Skeletal muscle tissue (tissue), 4 donors: Measurements from ENCODE around the gene ATP13A1. TPM values are rescaled to one million over a fixed set of nuclear protein-coding genes. Genes with fewer than 3 reads are reported as not detected.
"Not testable (repeated sequence)": the region's sequence is repeated elsewhere in the genome, so short reads cannot be mapped to it uniquely, and the experiment has no call there.

Source experiments
- H3K27ac ChIP-seq: one replicate; pipeline ENCODE4 v1.7.0; 2013; ENCODE audit warnings: mild to moderate bottlenecking, low read depth, low read length, inconsistent platforms
- H3K27me3 ChIP-seq, 3 donors: one replicate each; pipeline ENCODE4 v1.7.0; 2013; ENCODE audit warnings: low read length in 3 of 3; ENCODE audit not compliant: control insufficient read depth in 3 of 3, insufficient read depth in 3 of 3
- H3K36me3 ChIP-seq, 3 donors: one replicate each; pipeline ENCODE4 v1.7.0; 2013; ENCODE audit warnings: low read length in 3 of 3; ENCODE audit not compliant: control insufficient read depth in 3 of 3, insufficient read depth in 3 of 3
- H3K4me1 ChIP-seq, 3 donors: one replicate each; pipeline ENCODE4 v1.7.0; 2013; ENCODE audit warnings: low read length in 3 of 3, mild to moderate bottlenecking in 3 of 3; ENCODE audit not compliant: control insufficient read depth in 3 of 3, insufficient read depth in 3 of 3
- H3K4me3 ChIP-seq, 3 donors: one replicate each; pipeline ENCODE4 v1.7.0; 2013; ENCODE audit warnings: low read length in 3 of 3
- H3K9ac ChIP-seq, 3 donors: one replicate each; pipeline ENCODE4 v1.7.0; 2013; ENCODE audit warnings: low read length in 3 of 3, mild to moderate bottlenecking in 3 of 3, moderate library complexity in 2 of 3, low read depth in 1 of 3
- H3K9me3 ChIP-seq, 3 donors: one replicate each; pipeline ENCODE4 v1.7.0; 2013; ENCODE audit warnings: low read length in 3 of 3; ENCODE audit not compliant: control insufficient read depth in 3 of 3
- total RNA-seq: library from RNA; depleted of rRNA; stranded (reverse); fragments of >200 nt; gene quantifications from one replicate; pipeline ENCODE4 v1.2.3, GENCODE V29; 2014
- donor health status: Osteomylitis.

The ATP13A1 gene
- total RNA-seq, 1 donor from 2014 or later: 23.0 TPM

DNA sequence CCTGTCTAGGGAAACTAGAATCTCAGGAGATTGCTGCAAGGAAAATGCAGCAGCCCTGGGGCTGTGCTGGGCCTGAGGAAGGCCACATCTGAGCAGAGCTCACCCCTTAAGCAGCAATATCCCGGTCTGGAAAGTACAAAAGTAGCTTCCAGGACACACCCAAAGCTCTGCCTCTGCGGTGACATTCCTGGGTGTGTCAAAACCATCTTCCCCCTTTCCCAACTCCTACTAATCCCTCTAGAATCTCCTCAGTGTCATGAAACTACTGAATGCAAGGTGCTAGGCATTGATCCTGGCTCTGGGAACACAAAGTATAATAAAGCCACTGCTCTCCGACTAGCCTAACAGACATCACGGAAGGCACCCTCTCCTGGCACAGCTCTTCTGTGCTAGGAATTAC, 50.0 kb downstream of the ATP13A1 start:
- H3K36me3 ChIP-seq: no peaks in the 10 kb centered on the region
- peaks cover 0 to 8% (median 5%) of the 10 kb centered on the region in 3 donors for H3K4me1 ChIP-seq
- H3K9ac ChIP-seq: no peak overlapping the region
- peaks cover 0 to 15% (median 12%) of the 10 kb centered on the region in 3 donors for H3K27me3 ChIP-seq
- H3K27ac ChIP-seq: no peak overlapping the region
- no peaks in the 10 kb centered on the region for H3K9me3 ChIP-seq
- no peak overlapping the region for H3K4me3 ChIP-seq

DNA sequence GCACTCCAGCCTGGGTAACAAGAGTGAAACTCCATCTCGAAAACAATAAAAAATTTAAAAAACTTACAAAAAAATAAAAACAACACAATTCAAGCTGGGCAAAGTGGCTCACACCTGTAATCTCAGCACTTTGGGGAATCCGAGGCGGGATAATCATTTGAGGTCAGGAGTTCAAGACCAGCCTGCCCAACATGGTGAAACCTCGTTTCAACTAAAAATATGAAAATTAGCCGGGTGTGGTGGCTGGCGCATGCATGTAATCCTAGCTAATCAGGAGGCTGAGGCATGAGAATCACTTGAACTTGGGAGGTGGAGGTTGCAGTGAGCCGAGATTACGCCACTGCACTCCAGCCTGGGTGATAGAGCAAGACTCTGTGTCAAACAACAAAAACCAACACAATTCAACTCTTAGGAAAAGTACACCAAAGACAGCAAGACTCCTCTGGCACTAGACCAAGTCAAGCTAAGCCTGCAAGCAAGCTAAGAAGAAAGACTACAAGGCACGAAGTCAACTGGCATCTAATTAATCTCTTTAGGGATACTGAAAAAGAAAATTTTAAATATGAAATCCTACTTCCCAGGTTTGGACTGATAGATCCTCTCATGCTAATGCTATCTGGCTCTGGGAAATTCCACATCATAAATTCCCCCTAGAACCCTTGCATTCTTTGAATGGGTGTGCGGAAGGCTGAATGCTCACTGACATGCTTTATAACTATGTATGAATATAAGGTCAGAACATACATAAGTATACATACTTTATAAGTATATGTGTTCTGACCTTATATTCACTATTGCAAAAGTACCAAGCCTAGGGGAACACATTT, 52.9 kb downstream of the ATP13A1 start:
- H3K9ac ChIP-seq: no peak overlapping the region
- no peak overlapping the region for H3K4me3 ChIP-seq
- H3K27me3 ChIP-seq: peaks cover 0 to 5% (median 5%) of the 10 kb centered on the region in 3 donors
- no peaks in the 10 kb centered on the region for H3K9me3 ChIP-seq
- H3K36me3 ChIP-seq: no peaks in the 10 kb centered on the region
- no peak overlapping the region for H3K27ac ChIP-seq
- peaks cover 0 to 4% (median under 1%) of the 10 kb centered on the region in 3 donors for H3K4me1 ChIP-seq

DNA sequence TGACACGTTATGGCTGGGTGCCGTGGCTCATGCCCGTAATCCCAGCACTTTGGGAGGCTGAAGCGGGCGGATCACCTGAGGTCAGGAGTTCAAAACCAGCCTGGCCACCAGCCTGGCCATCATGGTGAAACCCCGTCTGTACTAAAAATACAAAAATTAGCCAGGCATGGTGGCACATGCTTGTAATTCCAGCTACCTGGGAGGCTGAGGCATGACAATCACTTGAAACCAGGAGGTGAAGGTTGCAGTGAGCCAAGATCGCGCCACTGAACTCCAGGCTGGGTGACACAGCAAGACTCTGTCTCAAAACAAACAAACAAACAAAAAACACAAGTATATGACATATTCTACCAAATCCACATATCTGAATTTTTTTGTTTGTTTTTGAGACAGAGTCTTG, 56.8 kb downstream of the ATP13A1 start:
- not testable (repeated sequence) for H3K27ac ChIP-seq, H3K27me3 ChIP-seq, H3K9me3 ChIP-seq, H3K9ac ChIP-seq, H3K4me3 ChIP-seq, H3K4me1 ChIP-seq, H3K36me3 ChIP-seq

DNA sequence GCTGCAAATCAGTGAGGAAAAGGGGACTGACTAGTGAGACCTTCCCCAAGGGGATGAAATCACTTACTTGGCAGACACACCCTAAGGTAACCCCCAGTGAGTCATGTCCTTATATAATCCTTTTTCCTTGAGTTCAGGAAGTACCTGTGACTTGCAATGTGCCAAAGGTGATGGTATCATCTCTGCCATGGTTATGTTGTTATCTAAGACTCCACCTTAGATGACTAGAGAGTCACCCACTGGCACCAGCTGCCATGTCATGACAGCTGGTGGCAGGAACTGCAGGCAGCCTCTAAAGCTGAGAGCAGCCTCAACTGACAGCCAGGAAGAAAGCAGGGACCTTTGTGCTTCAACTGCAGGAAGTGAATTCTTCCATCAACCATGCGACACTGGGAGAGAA, 57.5 kb downstream of the ATP13A1 start:
- H3K27me3 ChIP-seq: peaks cover 0 to 5% (median 4%) of the 10 kb centered on the region in 3 donors
- no peak overlapping the region for H3K4me3 ChIP-seq
- H3K9me3 ChIP-seq: no peaks in the 10 kb centered on the region
- no peak overlapping the region for H3K9ac ChIP-seq
- H3K4me1 ChIP-seq: no peaks in the 10 kb centered on the region
- H3K36me3 ChIP-seq: no peaks in the 10 kb centered on the region
- no peak overlapping the region for H3K27ac ChIP-seq

DNA sequence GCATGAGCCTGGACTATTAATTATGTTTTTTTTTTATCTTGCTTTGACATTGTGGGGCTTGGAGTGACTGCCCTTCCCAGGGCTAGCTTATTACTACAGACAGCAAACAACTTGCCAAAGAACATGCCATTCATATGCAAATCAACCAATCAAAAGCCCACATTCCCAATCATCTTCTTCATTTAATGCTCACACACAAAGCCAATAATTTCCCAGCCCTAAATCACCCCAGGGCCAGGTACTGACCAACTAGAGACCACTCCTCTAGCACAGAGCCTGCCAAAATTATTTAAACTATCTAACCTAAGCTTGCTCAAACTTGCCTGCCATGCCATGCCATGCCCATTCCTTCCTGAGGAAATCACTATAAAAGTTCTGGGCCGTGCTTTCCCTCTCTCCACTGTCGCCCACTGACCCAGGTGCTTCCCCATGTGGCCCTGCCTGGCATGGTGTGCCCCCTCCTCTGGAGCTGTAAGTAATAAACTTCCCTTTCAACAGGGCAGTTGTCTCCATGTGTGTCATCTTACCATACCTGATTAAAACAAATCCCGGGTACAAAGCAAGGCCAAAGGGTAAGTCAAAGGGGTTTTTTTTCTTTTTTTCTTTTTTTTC, 60.7 kb downstream of the ATP13A1 start:
- H3K4me1 ChIP-seq: no peaks in the 10 kb centered on the region
- H3K9ac ChIP-seq: no peak overlapping the region
- no peaks in the 10 kb centered on the region for H3K36me3 ChIP-seq
- H3K27me3 ChIP-seq: no peaks in the 10 kb centered on the region
- no peak overlapping the region for H3K27ac ChIP-seq
- no peak overlapping the region for H3K4me3 ChIP-seq
- no peaks in the 10 kb centered on the region for H3K9me3 ChIP-seq

DNA sequence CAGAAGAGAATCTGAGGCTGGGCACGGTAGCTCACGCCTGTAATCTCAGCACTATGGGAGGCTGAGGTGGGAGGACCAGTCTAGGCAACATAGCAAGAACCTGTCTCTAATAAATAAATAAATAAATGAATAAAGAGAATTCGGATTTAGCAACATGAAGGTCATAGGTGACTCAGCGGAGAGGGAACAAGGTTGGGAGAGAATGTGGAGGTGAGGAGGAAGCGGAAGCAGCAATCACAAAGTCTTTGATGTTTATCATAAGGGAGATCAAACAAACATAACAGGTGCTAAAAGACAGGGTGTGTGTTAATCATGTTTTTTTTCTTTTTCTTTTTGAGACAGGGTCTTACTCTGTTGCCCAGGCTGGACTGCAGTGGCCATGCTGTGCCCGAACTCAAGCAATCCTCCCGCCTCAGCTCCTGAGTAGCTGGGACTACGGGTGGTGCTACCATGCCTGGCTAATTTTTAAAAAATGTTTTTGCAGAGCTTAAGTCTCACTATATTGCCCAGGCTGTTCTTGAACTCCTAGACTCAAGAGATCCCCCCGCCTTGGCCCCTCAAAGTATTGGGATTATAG, 61.3 kb downstream of the ATP13A1 start:
- Histone ChIP-seq H3K27me3 (no peaks in the 10 kb centered on the region), H3K36me3 (no peaks in the 10 kb centered on the region), H3K4me3 (no peak overlapping the region), H3K9me3 (no peaks in the 10 kb centered on the region), H3K4me1 (no peaks in the 10 kb centered on the region), H3K9ac (no peak overlapping the region), H3K27ac (no peak overlapping the region)

DNA sequence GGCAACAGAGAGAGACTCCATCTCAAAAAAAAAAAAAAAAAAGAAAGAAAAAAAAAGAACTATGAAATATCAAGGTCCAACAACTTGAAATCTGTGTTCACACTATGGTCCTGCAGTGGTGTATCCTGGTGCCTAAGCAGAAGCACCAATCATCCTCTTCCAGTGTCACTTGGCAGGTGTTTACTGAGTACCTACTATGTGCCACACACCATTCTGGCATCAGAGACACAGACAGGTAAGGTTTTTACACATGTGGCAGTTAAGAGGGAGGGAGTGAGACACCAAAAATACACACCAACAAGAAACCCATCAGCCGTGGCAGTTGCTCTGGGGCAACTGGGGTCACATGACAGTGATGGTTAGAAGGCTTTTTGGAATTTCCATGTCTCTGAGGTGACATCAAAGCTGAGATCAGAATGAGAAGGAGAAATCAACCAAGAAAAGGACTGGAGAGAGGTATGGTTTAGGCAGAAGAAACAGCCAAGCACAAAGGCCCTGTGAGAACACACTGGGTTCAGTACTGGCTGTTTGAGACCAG, 62.6 kb downstream of the ATP13A1 start:
- H3K36me3 ChIP-seq: no peaks in the 10 kb centered on the region
- H3K27me3 ChIP-seq: no peaks in the 10 kb centered on the region
- no peak overlapping the region for H3K4me3 ChIP-seq
- H3K4me1 ChIP-seq: peaks cover 0 to 1% (median 0%) of the 10 kb centered on the region in 3 donors
- H3K9ac ChIP-seq: no peak overlapping the region
- H3K27ac ChIP-seq: no peak overlapping the region
- no peaks in the 10 kb centered on the region for H3K9me3 ChIP-seq

DNA sequence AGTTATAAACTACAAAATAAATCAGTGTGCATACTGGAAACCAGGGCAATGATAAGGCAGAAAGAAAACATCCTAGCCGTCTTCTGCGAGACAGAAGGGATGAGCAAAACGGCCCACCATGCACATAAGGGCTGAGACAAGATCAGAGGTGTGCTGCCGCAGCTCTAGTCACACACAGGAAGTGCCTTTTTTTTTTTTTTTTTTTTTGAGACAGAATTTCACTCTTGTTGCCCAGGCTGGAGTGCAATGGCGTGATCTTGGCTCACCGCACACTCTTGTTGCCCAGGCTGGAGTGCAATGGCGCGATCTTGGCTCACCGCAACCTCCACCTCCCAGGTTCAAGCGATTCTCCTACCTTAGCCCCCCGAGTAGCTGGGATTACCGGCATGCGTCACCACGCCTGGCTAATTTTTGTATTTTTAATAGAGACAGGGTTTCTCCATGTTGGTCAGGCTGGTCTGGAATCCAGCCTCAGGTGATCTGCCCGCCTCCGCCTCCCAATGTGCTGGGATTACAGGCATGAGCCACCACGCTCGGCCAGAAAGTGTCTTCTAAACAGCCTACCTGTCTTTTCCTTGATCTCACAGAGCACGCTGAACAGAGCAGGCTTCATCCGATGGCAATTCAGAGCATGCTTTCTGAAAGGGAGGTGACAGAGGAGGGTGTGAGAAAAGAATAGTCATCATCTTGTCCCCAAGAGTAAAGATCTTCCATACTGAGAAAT, 64.6 kb downstream of the ATP13A1 start:
- H3K9ac ChIP-seq, H3K27me3 ChIP-seq, H3K27ac ChIP-seq, H3K4me3 ChIP-seq, H3K36me3 ChIP-seq, H3K9me3 ChIP-seq, H3K4me1 ChIP-seq: not testable (repeated sequence)

DNA sequence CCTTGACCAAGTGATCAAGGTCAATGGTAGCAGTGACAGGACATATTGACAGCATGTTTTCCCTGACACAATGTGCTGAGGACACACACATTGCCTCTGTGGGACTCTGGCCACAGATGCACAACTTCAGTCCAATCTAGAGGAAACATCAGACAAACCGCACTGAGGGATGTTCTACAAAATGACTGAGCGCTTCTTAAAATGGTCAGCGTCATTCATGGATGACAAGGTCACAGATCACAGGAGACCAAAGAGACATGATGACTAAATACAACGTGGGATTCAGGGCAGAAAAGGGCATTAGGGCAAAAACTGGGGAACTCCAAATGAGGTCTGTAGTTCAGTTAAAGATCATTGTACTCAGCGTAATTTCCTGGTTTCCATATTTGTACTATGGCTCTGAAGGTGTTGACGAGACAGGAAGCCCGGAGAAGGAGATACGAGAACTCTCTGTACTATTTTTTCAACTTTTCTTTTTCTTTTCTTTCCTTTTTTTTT, 65.6 kb downstream of the ATP13A1 start:
- Histone ChIP-seq H3K4me1 (peaks cover 0 to 3% (median 0%) of the 10 kb centered on the region in 3 donors), H3K27ac (no peak overlapping the region), H3K4me3 (no peak overlapping the region), H3K9ac (no peak overlapping the region), H3K9me3 (no peaks in the 10 kb centered on the region), H3K27me3 (peaks cover 0 to 2% (median 0%) of the 10 kb centered on the region in 3 donors), H3K36me3 (no peaks in the 10 kb centered on the region)
